ENCODE data around the gene PDPN. TPM values are rescaled to one million over a fixed set of nuclear protein-coding genes. Genes with fewer than 3 reads are reported as not detected.

PDPN gene
- total and polyA plus RNA-seq, 4 donors, result 10.6 to 71.2 (median 44.1) TPM

GRCh38 chr1:13585612-13585991 lies 2.0 kb downstream of the PDPN start:
- Histone ChIP-seq H3K4me3 (no peak overlapping the region), H3K27me3 (ENCODE audit: control insufficient read depth in 3 of 3, insufficient read depth in 3 of 3, low read length in 2 of 3) (peaks cover 0 to 8% (median 5%) of the 10 kb centered on the region in 3 donors), H3K9ac (ENCODE audit: insufficient read depth in 1 of 2, low read length in 2 of 2) (no peak overlapping the region), H3K27ac (ENCODE audit: low read depth in 1 of 2, low read length in 1 of 2) (peak overlapping the region in 1 of 2 donors; percentile 4), H3K4me1 (ENCODE audit: control insufficient read depth in 5 of 5, insufficient read depth in 5 of 5, low read length in 5 of 5) (peaks cover 0 to 20% (median 1%) of the 10 kb centered on the region in 5 donors), H3K9me3 (ENCODE audit: control insufficient read depth in 4 of 4, insufficient read depth in 3 of 4, low read length in 3 of 4) (no peaks in the 10 kb centered on the region), H3K36me3 (ENCODE audit: control insufficient read depth in 4 of 4, insufficient read depth in 4 of 4, low read length in 4 of 4) (no peaks in the 10 kb centered on the region)
- no peak for ATAC-seq (ENCODE audit: insufficient read depth, low FRiP score)
- TF ChIP-seq CTCF (IDR thresholded peaks at IDR 0.05; ENCODE audit: control extremely low read depth, extremely low read depth), result no peak
- 55 to 58% methylated on average over 9 of the region's 9 CpGs for WGBS, 2 donors
- DNase-seq, result peak in 1 of 3 donors; percentile 6

GRCh38 chr1:13586001-13586400 lies 2.4 kb downstream of the PDPN start:
- Histone ChIP-seq H3K9ac (ENCODE audit: insufficient read depth in 1 of 2, low read length in 2 of 2) (no peak overlapping the region), H3K27ac (ENCODE audit: low read depth in 1 of 2, low read length in 1 of 2) (peak overlapping the region; percentile 4 to 29), H3K4me1 (ENCODE audit: control insufficient read depth in 5 of 5, insufficient read depth in 5 of 5, low read length in 5 of 5) (peaks cover 0 to 20% (median 1%) of the 10 kb centered on the region in 5 donors), H3K36me3 (ENCODE audit: control insufficient read depth in 4 of 4, insufficient read depth in 4 of 4, low read length in 4 of 4) (no peaks in the 10 kb centered on the region), H3K9me3 (ENCODE audit: control insufficient read depth in 4 of 4, insufficient read depth in 3 of 4, low read length in 3 of 4) (no peaks in the 10 kb centered on the region), H3K27me3 (ENCODE audit: control insufficient read depth in 3 of 3, insufficient read depth in 3 of 3, low read length in 2 of 3) (peaks cover 0 to 8% (median 5%) of the 10 kb centered on the region in 3 donors), H3K4me3 (no peak overlapping the region)
- DNase-seq, result peak in 1 of 3 donors; percentile 35
- no peak for ATAC-seq (ENCODE audit: insufficient read depth, low FRiP score)
- TF ChIP-seq CTCF (IDR thresholded peaks at IDR 0.05; ENCODE audit: control extremely low read depth, extremely low read depth), result no peak
- WGBS, 2 donors, result 67 to 70% methylated on average over 7 of the region's 7 CpGs

GRCh38 chr1:13587256-13588030 lies 3.8 kb downstream of the PDPN start:
- no peak for TF ChIP-seq CTCF (IDR thresholded peaks at IDR 0.05; ENCODE audit: control extremely low read depth, extremely low read depth)

More at GRCh38 chr1:13587256-13588030, 3.8 kb downstream of the PDPN start:
- Histone ChIP-seq H3K4me1 (ENCODE audit: control insufficient read depth in 5 of 5, insufficient read depth in 5 of 5, low read length in 5 of 5) (peaks cover 0 to 20% (median 1%) of the 10 kb centered on the region in 5 donors), H3K27ac (ENCODE audit: low read depth in 1 of 2, low read length in 1 of 2) (peak overlapping the region; percentile 57 to 65), H3K4me3 (no peak overlapping the region), H3K36me3 (ENCODE audit: control insufficient read depth in 4 of 4, insufficient read depth in 4 of 4, low read length in 4 of 4) (peaks cover 0 to 5% (median 0%) of the 10 kb centered on the region in 4 donors), H3K27me3 (ENCODE audit: control insufficient read depth in 3 of 3, insufficient read depth in 3 of 3, low read length in 2 of 3) (peaks cover 0 to 4% (median 3%) of the 10 kb centered on the region in 3 donors), H3K9me3 (ENCODE audit: control insufficient read depth in 4 of 4, insufficient read depth in 3 of 4, low read length in 3 of 4) (no peaks in the 10 kb centered on the region), H3K9ac (ENCODE audit: insufficient read depth in 1 of 2, low read length in 2 of 2) (no peak overlapping the region)
- DNase-seq, result peak in 2 of 3 donors; percentile 45 to 59
- WGBS, 2 donors, result 34 to 62% methylated on average over 9 of the region's 9 CpGs
- ATAC-seq (ENCODE audit: insufficient read depth, low FRiP score), result no peak

Data from lung (tissue), 12 donors.